ENCODE results near the gene BIK.
"Not testable (repeated sequence)": the region's sequence is repeated elsewhere in the genome, so short reads cannot be mapped to it uniquely, and the experiment has no call there.

BIK gene

DNA sequence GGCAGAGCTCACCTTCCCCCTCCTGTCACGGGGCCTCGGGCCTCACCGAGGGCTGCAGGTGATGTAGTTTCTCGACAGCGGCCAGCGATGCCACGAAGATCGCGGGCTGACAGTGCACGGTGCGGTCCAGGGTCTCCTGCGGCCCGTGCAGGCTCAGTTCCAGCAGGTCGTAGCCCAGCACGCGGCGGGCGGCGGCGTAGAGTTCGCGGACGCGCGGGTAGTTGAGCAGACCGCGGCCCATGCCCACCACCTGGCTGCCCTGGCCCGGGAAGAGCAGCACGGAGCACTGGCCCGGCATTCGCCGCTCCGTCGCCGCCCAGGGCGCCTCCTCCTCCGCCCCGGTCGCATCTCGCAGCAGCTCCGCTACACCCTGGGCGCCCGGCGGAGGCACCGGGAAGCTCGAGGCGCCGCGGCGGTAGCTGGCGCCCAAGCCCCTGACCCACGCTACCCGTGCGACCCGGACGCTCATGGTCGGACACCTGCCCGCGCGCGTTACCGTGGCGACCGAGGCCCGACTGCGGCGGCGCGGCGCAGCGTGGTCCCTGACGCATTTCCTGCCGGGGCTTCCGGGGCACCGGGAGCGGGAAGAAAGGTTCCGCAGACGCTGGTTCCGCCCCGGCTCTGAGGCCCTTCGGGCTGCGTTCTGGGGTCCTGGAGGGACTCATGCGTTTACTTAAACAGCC lies 32.5 kb downstream of the BIK start, which contains the start of gene MCAT:
Gene MCAT (minus strand): TSS at position 519 of the 683 bp plus-strand sequence. CDS start 50 bp downstream, at position 469.
- peak; percentile 26 for DNase-seq

DNA sequence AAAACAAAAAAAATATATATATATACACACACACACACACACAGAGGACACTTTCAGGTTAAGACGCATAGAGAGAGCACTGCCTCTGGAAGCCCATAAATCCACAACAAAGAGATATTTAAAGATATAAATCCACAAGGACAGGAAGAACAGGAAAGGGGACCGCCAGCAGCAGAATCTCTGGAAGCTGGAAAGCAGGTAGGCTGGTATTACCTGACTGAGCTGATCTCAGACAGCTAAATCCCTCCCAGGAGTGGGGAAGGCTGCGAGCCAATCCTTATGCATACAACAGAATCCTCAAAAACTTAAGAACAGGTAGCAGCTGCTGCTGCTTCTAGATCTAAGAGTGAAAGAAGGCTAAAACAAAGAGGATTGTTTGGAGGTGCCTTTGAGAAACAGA lies 34.4 kb downstream of the BIK start:
- no peak for DNase-seq

DNA sequence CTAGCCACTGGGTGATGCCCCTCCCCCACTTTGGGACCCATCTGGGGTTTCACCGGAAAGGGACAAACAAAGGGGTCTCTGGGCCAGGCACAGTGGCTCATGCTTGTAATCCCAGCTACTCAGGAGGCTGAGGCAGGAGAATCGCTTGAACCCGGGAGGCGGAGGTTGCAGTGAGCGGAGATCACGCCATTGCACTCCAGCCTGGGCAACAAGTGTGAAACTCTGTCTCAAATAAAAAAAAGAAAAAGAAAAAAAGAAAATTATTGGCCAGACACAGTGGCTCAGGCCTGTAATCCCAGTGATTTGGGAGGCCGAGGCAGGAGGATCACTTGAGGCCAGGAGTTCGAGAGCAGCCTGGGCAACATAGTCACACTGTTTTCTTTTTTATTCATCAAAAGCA lies 34.8 kb downstream of the BIK start:
- not testable (repeated sequence) for DNase-seq

DNA sequence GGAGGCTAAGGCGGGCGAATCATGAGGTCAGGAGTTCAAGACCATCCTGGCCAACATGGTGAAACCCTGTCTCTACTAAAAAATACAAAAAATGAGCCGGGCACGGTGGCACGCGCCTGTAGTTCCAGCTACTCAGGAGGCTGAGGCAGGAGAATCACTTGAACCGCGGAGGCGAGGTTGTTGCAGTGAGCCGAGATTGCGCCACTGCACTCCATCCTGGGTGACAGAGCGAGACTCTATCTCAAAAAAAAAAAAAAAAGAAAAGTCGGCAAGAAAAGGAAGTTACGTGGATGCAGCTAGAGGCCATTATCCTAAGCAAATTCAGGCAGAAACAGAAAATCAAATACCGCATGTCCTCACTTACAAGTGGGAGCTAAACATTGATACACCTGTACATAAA lies 35.8 kb downstream of the BIK start:
- not testable (repeated sequence) for DNase-seq

DNA sequence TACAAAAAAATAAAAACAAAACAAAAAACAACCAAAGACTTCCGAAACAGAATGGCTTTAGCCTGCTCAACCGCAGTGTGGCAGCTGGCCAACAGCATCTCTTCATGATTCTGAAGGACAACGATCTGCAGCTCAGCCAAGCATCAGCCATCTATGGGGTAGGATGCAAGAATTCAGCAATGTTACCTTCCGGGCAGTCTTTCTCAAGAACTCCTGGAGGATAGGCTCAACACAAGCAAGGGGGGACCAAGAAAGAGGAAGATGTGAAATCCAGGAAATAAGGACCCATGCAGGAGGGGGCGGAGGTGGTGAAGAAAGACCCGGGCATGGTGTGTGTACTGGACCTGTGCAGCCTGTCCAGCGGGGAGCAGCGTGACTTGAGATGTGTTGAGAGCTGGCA lies 37.3 kb downstream of the BIK start:
- DNase-seq = no peak

DNA sequence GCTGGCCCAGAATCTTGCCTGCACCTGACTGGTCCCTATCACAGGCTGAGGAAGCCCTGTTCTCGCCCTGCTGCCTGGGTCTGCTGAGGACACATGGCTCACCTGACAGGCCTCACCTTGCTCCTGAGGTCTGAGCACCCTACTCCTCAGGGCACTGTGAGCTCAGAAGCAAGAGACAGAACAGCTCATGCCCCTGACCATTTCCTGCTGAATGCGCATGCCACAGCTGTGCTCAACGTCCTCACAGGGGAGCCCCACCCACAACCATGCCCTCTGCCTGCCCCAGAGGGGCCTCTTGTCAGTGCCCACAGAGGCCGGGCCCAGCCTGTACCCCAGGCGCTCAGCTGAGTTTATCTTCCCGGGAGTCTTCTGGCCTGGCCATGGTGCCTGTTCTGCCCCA lies 38.0 kb downstream of the BIK start:
- DNase-seq = no peak

DNA sequence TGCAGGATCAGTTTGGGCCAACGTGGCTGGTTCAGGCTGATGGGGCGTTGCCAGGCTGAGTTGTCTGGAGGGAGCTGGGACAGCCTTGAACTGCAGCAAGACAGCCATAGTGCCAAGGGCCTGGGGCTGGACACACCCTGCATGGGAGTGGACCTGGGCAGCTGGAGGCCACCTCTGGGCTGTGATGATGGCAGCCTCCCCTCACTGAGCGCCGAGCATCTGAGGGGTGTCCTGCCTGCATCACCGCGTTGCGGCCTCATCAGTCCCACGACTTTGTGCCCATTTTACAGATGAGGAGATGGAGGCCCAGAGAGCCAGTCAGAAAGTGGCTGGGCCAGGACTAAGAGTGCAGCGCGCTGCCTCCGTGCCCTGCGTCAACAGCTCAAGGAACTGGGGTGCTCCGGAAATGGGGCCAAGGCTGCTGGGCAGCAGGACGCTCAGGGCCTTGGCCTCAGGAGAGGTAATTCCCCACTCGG lies 40.2 kb downstream of the BIK start:
- no peak for DNase-seq

DNA sequence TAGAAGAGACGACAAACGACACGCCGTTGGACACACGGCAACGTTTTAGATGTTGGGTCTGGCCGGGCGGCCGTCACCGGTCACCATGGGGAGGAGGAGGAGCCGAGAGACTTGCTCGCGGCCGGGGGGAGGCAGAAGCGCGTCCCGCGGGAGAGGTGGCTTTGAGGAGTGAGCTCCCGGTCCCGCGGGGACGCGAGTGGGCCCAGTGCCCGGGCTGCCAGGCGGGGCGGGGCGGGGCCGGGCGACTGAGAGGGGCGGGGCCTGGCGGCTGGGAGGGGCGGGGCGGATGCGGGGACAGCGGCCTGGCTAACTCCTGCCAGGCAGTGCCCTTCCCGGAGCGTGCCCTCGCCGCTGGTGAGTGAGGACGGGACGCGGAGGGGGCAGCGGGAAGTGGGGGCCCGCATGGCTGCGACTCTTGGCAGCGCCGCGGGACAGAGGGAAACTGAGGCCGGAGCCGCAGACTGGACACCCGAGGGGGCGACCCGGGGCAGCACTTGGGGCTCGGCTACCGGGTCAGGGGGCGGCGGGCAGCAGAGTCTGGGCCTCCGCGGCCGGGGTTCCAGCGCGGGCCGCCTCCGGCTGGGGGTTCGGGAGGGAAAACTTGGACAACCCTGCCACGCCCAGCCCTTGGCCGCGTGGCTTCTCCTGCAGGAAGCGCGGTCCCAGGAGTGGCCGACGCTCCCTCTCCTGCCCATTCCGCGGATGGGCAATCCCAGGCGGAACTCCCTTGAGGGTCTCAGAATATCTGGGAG lies 40.9 kb downstream of the BIK start, which contains the start of gene TSPO:
Gene TSPO (plus strand): TSS at position 309 of the 752 bp plus-strand sequence. CDS start 7,680 bp downstream, outside the sequence.
- no peak for DNase-seq

DNA sequence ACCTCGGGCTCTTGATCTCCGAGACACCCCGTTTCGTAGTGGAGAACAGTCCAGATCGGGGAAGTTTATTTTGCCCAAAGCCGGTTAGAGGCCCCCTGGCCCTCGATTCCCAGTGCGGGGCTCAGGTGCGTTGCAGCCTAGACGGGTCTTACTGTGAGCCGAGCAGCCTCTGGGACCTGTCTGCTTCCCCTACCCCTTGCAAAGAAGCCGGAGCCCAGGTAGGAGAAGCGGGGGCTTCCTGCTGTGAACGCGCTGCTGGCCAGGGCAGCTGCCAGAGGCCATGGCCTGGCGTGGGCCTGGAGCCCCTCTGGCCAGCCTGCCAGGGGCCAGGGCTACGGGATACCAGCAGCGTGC lies 41.4 kb downstream of the BIK start:
- no peak for DNase-seq

DNA sequence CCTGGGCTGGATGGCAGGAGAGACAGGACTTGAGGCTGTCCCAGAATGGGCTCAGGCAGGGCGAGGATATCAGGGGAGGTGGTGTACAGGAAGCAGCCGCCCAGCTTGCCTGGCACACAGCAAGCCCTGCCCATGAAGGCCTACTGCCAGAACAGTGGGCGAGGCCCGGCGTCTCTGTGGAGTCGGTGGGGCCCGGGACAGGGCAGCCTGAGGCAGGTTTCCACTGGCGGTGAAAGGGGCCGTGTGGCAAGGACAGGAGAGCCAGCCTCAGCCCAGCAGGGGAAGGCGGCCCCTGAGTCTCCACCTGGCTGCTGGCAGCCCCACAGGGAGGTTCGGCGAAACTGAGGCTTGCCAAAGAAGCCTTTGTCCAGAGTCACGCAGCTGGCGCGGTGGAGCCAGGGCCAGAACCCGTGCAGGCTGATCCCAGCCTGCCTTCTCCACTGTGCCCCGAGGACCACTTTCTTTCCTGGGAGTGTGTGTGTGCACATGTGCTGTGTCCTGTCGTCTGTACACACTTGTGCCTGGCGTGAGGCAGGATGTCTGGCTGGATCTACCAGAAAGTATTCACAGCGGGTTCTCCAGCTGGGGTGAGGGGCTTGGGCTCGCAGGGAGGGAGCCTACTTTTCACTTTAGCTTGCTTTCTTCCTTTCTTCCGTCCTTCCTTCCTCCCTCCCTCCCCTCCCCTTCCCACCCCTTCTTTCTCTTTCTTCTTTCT lies 42.0 kb downstream of the BIK start:
- DNase-seq = peak; percentile 53

DNA sequence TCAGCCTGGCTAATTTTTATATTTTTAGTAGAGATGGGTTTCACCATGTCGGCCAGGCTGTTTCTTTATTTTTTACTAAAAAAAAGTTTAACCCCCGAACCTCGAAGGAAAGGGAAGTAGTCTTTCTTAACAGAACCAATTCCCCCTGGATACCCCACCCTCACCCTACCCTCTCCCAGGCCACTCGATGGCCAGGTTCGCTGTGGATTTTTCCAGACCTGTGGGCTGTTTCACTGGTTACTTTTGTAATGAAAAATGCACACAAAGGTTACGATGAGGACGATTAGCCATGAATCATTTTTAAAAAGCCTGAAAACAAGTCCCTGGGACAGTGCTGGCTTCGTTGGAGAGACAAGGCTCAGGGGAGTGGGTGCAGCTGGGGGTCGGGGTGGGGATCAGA lies 43.3 kb downstream of the BIK start:
- DNase-seq = no peak

DNA sequence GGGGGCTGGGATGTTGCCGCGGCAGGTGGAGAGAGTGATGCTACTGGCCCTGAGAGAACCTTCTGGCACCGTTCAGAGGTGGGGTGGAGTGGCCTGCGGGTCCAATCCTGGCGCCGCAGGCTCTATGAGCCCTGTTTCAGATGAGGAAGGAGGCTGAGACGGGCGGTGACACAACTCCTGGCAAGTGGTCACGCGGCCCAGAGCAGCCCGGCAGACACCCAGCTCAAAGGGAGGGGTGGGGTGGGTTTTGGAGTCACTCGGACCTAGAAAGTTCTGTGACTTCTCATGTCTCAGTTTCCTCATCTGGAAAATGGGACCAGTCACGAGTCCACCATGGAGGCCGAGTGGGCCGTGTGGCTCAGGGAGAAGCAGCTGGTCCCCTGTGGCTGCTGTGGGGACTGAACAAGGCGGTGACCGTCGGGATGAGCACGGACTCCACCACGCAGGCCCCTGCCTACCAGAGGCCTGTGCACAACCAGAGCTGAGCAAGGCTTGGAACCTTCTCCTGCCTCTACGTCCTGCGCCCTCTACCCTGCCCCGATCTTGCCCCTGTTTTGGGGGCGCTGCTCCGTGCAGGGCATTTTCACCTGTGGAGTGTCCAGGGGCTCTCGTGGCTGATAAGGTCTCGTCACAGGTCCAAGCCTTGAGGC lies 44.5 kb downstream of the BIK start:
- no peak for DNase-seq

DNA sequence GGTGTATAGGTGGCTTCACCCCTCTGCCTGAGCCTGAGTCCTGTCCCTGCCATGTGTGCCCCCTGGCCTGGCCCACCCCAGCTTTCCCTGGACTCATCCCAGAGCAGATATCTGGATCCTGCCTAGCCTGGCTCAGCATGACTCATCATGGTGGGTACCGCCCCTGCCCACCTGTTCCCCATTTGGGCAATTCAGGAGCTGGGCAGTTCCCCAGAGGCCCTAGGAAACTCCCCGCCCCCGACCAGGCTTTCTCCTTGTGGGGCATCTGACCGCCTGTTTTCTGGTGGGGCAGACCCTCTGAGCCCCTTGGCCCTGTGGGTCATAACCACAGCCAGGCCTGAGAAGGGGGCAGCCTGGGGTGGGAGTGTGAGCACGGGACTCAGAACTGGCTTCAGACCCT lies 45.2 kb downstream of the BIK start:
- DNase-seq = peak; percentile 5

DNA sequence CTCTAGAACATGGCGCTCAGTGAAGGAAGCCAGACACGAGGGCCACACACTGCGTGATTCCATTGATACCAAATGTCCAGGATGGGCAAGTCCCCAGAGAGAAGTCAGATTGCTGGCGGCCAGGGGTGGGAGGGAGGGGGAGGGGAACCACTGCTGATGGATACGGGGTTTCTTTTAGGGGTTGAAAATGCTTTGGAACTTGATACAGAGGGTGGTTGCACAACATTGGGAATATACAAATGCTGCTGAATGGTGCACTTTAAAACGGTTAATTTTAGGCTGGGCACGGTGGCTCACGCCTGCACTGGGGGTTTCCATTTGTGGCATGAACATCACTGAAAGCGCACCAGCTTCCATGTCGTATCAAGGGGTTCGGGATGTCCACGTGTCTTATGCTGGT lies 45.9 kb downstream of the BIK start:
- DNase-seq = no peak

DNA sequence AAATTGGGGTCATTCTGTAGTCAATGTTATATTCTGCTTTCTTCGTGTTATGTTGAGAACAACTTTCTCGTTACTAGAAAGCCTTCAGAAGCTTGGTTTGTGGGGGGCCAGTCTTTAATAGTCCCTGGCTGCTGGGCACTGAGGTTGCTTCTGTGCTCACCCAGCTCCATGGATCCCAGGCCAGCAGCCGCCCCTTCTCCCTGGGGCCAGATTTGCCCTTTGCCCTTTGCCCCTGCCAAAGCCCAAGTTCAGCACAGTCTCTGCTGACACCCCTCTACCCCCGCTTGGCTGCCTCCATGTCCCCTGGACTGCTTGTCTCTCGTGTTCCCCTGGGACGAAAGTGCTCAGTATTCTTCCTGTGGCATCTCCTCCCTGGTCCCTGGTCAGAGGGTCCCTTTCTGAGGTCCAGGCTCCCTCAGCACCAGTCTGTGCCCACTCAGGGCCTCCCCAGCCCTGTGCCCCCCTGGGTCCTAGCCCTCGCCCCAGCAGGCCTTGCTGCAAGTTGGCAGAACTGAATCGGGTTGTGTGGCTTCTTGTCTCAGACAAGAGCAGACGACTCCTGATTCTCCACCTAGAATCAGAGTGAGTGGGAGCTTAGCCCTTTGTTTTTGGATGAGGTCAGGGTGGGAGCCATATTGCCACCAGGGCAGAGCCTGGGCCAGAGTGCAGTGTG lies 47.5 kb downstream of the BIK start:
- no peak for DNase-seq

DNA sequence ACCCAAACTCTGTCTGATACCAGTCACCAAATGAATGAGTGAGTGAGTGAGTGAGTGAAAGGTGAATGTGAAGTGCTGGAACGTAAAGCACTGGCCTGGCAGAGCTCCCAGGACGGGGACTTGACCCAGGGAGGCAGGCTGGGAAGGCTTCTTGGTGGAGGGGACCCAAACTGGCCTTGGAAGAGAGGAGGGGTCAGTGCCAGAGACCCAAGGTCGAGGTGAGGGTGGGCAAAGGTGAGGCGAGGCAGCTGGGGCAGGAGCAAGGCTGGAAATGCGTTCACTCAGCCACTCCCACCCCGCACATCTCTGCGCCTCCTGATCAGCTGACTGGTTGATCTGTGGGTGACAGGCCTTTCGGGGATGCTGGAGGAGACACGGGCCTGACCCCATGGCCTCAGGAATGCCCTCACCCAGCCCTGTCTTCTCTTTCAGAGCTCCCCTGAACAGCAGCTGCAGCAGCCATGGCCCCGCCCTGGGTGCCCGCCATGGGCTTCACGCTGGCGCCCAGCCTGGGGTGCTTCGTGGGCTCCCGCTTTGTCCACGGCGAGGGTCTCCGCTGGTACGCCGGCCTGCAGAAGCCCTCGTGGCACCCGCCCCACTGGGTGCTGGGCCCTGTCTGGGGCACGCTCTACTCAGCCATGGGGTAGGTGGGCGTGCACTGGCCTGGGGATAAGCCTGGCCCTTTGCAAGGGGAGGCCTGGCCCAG lies 48.4 kb downstream of the BIK start:
- no peak for DNase-seq

DNA sequence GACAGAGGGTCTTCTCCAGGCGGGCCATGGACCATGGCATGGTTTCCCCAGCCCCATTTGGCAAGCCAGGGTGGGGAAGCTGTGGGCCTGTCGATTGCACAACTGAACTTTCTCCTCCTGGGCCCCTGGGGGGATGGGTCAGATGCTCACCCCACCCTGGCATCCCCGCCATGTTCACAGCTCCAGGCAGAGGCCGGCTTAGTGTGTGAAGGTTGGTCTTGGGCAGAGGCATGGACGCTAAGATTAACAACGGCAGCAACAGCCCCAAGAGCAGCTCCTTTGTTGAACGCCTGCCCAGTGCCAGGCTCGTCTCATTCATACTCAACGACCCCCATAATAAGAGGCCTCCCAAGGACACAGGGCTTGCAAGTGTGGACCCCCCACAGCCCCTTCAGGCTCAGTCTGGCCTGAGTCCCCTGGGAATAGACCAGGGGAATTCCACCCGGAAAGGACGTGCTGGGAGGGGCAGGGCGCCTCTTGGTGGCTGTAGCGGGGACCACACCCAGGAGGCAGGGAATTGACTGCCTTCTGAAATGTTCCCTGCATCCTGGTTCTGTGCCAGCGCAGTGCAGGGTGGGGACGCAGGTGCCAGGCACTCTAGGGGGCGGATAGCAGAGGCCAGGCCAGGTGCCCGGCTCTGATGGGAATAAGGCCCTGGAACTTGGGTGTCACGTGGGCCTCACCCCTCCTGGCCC lies 49.1 kb downstream of the BIK start:
- DNase-seq = no peak

DNA sequence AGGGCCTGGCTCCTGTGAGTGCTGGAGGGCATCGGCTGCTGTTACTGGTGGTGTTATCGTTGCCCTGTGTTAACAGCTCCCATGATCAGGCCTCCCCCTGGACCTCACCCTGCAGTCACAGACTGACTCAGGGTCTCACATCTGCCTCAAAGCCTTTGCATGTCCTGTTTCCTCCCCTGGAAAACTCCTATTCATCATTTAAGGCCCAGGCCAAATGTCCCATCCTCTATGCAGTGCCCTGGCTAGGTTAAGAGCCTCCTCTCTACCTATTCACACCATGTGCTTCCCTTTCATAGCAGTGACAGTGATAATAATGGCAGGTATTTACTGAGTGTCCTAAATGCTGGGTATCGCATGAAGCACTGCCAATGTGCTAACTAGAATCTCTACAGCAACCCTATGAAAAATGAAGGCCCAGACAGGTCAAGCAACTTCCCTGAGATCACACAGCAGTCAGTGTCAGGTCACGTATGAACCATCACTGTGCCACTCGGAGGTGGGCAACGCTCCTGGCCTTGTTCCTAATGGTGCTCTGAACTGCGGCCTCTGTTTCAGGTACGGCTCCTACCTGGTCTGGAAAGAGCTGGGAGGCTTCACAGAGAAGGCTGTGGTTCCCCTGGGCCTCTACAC lies 50.1 kb downstream of the BIK start:
- no peak for DNase-seq

DNA sequence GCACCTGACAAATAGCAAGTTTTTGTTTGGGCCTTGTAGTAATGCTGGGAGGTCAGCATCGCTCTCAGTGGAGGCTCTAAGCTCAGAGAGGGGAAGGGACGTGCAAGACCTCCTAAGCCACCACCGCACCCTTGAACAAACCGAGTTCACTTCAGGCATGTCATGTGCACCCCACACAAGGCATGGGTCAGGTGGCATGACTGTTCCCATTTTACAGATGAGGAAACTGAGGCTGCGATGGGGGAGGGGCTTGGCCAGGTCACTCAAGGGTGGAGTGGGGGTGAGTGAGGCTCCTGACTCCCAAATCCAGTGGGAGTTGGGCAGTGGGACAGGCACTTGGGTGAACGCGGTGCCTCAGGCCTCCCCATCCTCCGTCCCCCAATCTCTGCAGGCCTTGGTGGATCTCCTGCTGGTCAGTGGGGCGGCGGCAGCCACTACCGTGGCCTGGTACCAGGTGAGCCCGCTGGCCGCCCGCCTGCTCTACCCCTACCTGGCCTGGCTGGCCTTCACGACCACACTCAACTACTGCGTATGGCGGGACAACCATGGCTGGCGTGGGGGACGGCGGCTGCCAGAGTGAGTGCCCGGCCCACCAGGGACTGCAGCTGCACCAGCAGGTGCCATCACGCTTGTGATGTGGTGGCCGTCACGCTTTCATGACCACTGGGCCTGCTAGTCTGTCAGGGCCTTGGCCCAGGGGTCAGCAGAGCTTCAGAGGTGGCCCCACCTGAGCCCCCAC lies 52.0 kb downstream of the BIK start:
- DNase-seq = no peak

DNA sequence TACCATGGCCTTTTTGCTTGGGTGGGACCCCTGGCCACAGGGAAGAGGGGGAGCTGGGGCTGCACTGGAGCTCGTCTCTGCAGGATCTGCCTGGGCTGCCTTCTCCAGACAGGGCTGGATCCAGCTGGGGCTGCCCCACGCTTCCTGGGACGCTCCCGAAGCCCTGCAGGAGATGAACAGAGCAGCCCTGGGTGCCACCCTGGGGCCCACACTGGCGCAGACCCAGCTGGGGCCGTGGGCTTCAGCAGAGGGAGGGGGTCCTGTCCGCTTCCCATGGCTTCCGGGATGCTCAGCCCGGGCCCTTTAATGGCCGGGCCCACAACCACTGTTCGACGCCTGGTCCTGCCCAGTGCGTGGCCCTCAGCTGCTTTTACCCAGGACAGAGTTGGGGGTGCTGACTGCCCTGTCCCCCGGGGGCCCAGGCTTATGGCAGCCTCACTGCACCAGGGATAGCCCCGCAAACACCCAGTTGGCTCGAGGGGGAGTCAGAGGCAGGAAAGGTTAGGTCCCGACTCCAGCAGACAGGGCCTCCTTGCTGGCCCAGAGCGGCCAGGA lies 52.8 kb downstream of the BIK start:
- no peak for DNase-seq
